Measurements from ENCODE around the gene GPR89A. TPM values are rescaled to one million over a fixed set of nuclear protein-coding genes. Genes with fewer than 3 reads are reported as not detected.
A peak's percentile ranks its signal among the peaks of the same experiment; 100 is the strongest.
"Not testable (repeated sequence)": the region's sequence is repeated elsewhere in the genome, so short reads cannot be mapped to it uniquely, and the experiment has no call there.

Gene GPR89A
- total RNA-seq, 2 experiments from 2014 or later: 32.6 to 36.7 TPM

GRCh38 chr1:145622177-145622576 is 14.4 kb downstream of the GPR89A start:
- CTCF ChIA-PET; H3K36me3 Mint-ChIP-seq (ENCODE audit: low read depth); H3K4me1 Mint-ChIP-seq (ENCODE audit: low read depth); ATAC-seq; H3K27me3 Mint-ChIP-seq (ENCODE audit: low read depth); POLR2A ChIA-PET; H3K4me3 Mint-ChIP-seq; H3K27ac Mint-ChIP-seq; H3K9me3 Mint-ChIP-seq (ENCODE audit: insufficient read depth); DNase-seq: not testable (repeated sequence)

GRCh38 chr1:145636237-145636636 is 28.4 kb downstream of the GPR89A start:
- H3K27me3 Mint-ChIP-seq (ENCODE audit: low read depth); POLR2A ChIA-PET; H3K27ac Mint-ChIP-seq; DNase-seq; H3K9me3 Mint-ChIP-seq (ENCODE audit: insufficient read depth); H3K4me3 Mint-ChIP-seq; H3K36me3 Mint-ChIP-seq (ENCODE audit: low read depth); ATAC-seq: not testable (repeated sequence)
- peaks cover 11% of the 10 kb centered on the region for H3K4me1 Mint-ChIP-seq (ENCODE audit: low read depth)
- CTCF ChIA-PET: interaction anchor here (1.2 kb wide), 1 partner anchor 84 kb away, joined by 7 read pairs; no protein-coding TSS in a partner anchor

- H3K9me3 Mint-ChIP-seq (ENCODE audit: insufficient read depth); H3K36me3 Mint-ChIP-seq (ENCODE audit: low read depth); H3K27ac Mint-ChIP-seq; H3K4me1 Mint-ChIP-seq (ENCODE audit: low read depth); DNase-seq; H3K27me3 Mint-ChIP-seq (ENCODE audit: low read depth); CTCF ChIA-PET; POLR2A ChIA-PET; H3K4me3 Mint-ChIP-seq: not testable (repeated sequence)
- peak; percentile 28 for ATAC-seq
These were observed 34.1 kb downstream of the GPR89A start for GRCh38 chr1:145641886-145642285.

- H3K9me3 Mint-ChIP-seq (ENCODE audit: insufficient read depth); H3K36me3 Mint-ChIP-seq (ENCODE audit: low read depth); DNase-seq; CTCF ChIA-PET; H3K27me3 Mint-ChIP-seq (ENCODE audit: low read depth); H3K4me3 Mint-ChIP-seq; POLR2A ChIA-PET; H3K4me1 Mint-ChIP-seq (ENCODE audit: low read depth); H3K27ac Mint-ChIP-seq: not testable (repeated sequence)
- ATAC-seq: peak; percentile 69
These were observed 36.2 kb downstream of the GPR89A start for GRCh38 chr1:145643990-145644389.

GRCh38 chr1:145656245-145656943 is 48.6 kb downstream of the GPR89A start:
- H3K27ac Mint-ChIP-seq; H3K4me3 Mint-ChIP-seq; H3K27me3 Mint-ChIP-seq (ENCODE audit: low read depth); POLR2A ChIA-PET; H3K9me3 Mint-ChIP-seq (ENCODE audit: insufficient read depth); DNase-seq; CTCF ChIA-PET; H3K4me1 Mint-ChIP-seq (ENCODE audit: low read depth): not testable (repeated sequence)
- ATAC-seq: peak; percentile 23
- peaks cover 14% of the 10 kb centered on the region for H3K36me3 Mint-ChIP-seq (ENCODE audit: low read depth)

- H3K4me1 Mint-ChIP-seq (ENCODE audit: low read depth); H3K27me3 Mint-ChIP-seq (ENCODE audit: low read depth); CTCF ChIA-PET; H3K4me3 Mint-ChIP-seq; DNase-seq; ATAC-seq; H3K9me3 Mint-ChIP-seq (ENCODE audit: insufficient read depth); H3K27ac Mint-ChIP-seq; POLR2A ChIA-PET: not testable (repeated sequence)
- H3K36me3 Mint-ChIP-seq (ENCODE audit: low read depth): peaks cover 17% of the 10 kb centered on the region
These were observed 54.7 kb downstream of the GPR89A start for GRCh38 chr1:145662502-145662901.

- H3K27ac Mint-ChIP-seq; H3K9me3 Mint-ChIP-seq (ENCODE audit: insufficient read depth); H3K4me1 Mint-ChIP-seq (ENCODE audit: low read depth); POLR2A ChIA-PET; ATAC-seq; CTCF ChIA-PET; H3K4me3 Mint-ChIP-seq; DNase-seq; H3K27me3 Mint-ChIP-seq (ENCODE audit: low read depth): not testable (repeated sequence)
- peaks cover 24% of the 10 kb centered on the region for H3K36me3 Mint-ChIP-seq (ENCODE audit: low read depth)
These were observed 57.2 kb downstream of the GPR89A start for GRCh38 chr1:145665015-145665414.

- ATAC-seq; POLR2A ChIA-PET; H3K4me3 Mint-ChIP-seq; H3K27me3 Mint-ChIP-seq (ENCODE audit: low read depth); H3K9me3 Mint-ChIP-seq (ENCODE audit: insufficient read depth); CTCF ChIA-PET; DNase-seq: not testable (repeated sequence)
- H3K36me3 Mint-ChIP-seq (ENCODE audit: low read depth): peaks cover 27% of the 10 kb centered on the region
- H3K4me1 Mint-ChIP-seq (ENCODE audit: low read depth): peaks cover 22% of the 10 kb centered on the region
- H3K27ac Mint-ChIP-seq: peak overlapping the region; percentile 39
These were observed 63.4 kb downstream of the GPR89A start for GRCh38 chr1:145670995-145671745.

GRCh38 chr1:145673217-145673616 is 65.4 kb downstream of the GPR89A start:
- POLR2A ChIA-PET: not testable (repeated sequence)

GRCh38 chr1:145684858-145685257 is 77.1 kb downstream of the GPR89A start:
- H3K27me3 Mint-ChIP-seq (ENCODE audit: low read depth); H3K36me3 Mint-ChIP-seq (ENCODE audit: low read depth); CTCF ChIA-PET; H3K9me3 Mint-ChIP-seq (ENCODE audit: insufficient read depth); H3K4me3 Mint-ChIP-seq; DNase-seq; POLR2A ChIA-PET; ATAC-seq; H3K27ac Mint-ChIP-seq: not testable (repeated sequence)
- H3K4me1 Mint-ChIP-seq (ENCODE audit: low read depth): peaks cover 17% of the 10 kb centered on the region

More at GRCh38 chr1:145673217-145673616, 65.4 kb downstream of the GPR89A start:
- DNase-seq; H3K27ac Mint-ChIP-seq; H3K9me3 Mint-ChIP-seq (ENCODE audit: insufficient read depth); H3K4me3 Mint-ChIP-seq; ATAC-seq; CTCF ChIA-PET; H3K27me3 Mint-ChIP-seq (ENCODE audit: low read depth): not testable (repeated sequence)
- H3K36me3 Mint-ChIP-seq (ENCODE audit: low read depth): peaks cover 17% of the 10 kb centered on the region
- H3K4me1 Mint-ChIP-seq (ENCODE audit: low read depth): peaks cover 20% of the 10 kb centered on the region

GRCh38 chr1:145686078-145686477 is 78.3 kb downstream of the GPR89A start:
- POLR2A ChIA-PET; ATAC-seq; H3K27ac Mint-ChIP-seq; CTCF ChIA-PET; DNase-seq; H3K36me3 Mint-ChIP-seq (ENCODE audit: low read depth); H3K4me3 Mint-ChIP-seq; H3K27me3 Mint-ChIP-seq (ENCODE audit: low read depth); H3K9me3 Mint-ChIP-seq (ENCODE audit: insufficient read depth): not testable (repeated sequence)
- peaks cover 29% of the 10 kb centered on the region for H3K4me1 Mint-ChIP-seq (ENCODE audit: low read depth)

GRCh38 chr1:145688328-145688727 is 80.5 kb downstream of the GPR89A start:
- no peak for ATAC-seq
- no peak for DNase-seq
- POLR2A ChIA-PET: no interaction called here
- Mint-ChIP-seq H3K4me1 (ENCODE audit: low read depth) (peaks cover 38% of the 10 kb centered on the region), H3K36me3 (ENCODE audit: low read depth) (peaks cover 10% of the 10 kb centered on the region), H3K27me3 (ENCODE audit: low read depth) (no peaks in the 10 kb centered on the region), H3K9me3 (ENCODE audit: insufficient read depth) (no peaks in the 10 kb centered on the region), H3K4me3 (no peak overlapping the region), H3K27ac (peak overlapping the region; percentile 65)
- CTCF ChIA-PET: interaction anchor here (2.4 kb wide), 1 partner anchor 33 kb away, joined by 18 read pairs; no protein-coding TSS in a partner anchor
